Iris pigment epithelial cell (primary cell): ENCODE measurements around the gene ICAM5.
"Not testable (repeated sequence)": the region's sequence is repeated elsewhere in the genome, so short reads cannot be mapped to it uniquely, and the experiment has no call there.

Experiments used
- DNase-seq: peaks from one replicate; pipeline ENCODE4 v3.0.0-alpha.2; 2011; ENCODE audit warnings: low read depth

ICAM5 gene

DNA sequence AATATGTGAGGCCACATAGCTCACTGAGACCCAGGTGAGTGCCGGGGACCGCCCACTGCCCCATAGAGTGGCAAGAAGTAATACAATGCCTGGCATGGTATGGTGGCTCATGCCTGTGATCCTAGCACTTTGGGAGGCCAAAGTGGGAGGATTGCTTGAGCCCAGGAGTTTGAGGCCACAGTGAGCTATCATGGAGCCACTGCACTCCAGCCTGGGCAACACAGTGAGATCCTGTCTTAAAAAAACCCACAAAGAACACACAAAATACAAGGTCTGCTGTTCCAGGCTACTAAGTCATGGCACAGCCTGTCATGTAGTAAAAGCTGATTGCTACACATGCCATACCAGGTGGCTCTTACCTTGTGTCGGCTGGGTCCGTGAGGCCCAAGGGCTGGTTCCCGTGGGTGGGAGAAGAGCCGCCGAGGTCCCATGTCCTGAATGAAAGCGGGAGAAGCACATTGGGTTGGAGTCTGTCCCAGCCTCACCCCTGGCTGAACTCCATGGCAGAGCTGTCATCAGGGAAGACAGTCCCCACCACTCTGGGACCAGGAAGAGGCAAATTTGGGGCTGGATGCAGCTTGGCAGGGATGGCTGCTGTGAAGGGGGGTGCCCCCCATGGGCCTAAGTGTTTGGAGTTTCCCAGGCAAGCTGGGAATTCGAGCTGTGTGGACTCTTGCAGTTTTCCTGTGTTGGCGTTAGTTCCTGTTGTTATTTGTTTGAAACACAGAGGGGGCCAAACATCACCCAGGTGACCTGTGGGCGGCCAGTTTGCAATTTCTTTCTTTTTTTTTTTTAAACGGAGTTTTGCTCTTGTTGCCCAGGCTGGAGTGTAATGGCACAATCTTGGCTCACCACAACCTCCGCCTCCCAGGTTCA is 29.3 kb downstream of the ICAM5 start:
- DNase-seq, result no peak

DNA sequence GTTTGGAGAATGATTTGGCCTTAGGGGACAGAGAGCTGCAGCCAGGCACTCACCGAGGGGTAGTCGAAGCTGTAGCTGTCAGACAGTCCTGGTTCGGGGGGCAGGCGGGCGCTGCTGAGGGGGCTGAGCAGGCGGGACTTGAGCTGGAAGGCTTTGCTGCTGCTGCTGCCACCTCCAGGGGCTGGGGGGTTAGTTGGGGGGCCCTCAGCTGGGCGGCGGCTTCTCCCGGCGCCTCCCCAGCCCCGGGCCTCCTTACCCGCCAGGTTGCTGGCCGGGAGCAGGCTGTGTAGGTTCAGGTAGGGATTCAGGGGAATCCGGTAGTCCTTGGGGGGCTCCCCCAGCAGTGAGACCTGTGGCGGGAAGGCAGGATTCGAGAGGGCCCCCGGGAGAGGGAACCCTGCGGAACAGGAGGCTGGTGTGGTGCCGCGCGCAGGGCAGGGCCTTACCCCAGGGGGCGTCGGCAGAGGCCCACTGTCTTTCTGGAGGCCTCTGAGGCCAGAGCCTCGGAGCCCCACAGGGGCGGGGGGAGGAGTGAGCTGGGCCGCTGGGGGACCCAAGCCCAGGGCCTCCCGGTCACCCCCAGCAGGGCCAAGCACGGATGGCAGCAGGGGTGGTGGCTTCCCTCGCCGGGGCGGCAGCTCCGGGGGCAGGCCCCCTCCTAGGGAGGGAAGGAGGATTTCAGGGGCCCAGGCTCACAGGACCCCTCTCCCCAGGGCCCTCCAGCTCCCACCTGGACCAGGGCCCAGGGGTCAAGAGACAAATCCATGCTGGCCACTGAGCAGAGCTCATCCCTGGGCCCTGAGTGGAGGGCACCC is 31.1 kb downstream of the ICAM5 start:
- DNase-seq, result no peak

- no peak for DNase-seq
These were observed 31.7 kb downstream of the ICAM5 start for GRCh38 chr19:10321417-10321797.

GRCh38 chr19:10321874-10322835 is 32.4 kb downstream of the ICAM5 start:
- DNase-seq, result no peak

- no peak for DNase-seq
These were observed 36.0 kb downstream of the ICAM5 start for GRCh38 chr19:10325732-10326131.

GRCh38 chr19:10327793-10328192 is 38.0 kb downstream of the ICAM5 start:
- no peak for DNase-seq

- no peak for DNase-seq
These were observed 39.0 kb downstream of the ICAM5 start for GRCh38 chr19:10328558-10329429.

DNA sequence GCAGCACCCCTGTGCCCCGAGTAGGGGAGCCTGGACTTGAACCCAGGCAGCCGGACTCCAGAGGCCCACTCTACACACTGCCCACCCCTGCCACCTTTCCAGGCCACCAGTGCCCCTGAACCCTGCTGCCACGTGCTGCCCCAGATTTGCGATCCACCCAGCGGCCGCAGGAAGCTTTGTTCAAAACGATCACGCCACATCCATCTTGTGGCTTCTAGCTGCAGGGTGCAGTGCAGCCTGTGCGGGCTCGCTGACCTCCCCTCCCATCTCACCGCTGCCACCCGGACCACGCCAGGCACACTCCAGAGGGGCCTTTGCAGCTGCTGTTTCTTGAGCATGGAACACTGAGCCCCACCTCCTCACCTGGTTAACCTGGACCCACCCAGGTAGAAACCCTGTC is 39.8 kb downstream of the ICAM5 start:
- DNase-seq, result no peak

GRCh38 chr19:10332158-10332964 is 42.6 kb downstream of the ICAM5 start:
- DNase-seq, result no peak

GRCh38 chr19:10332965-10333757 is 43.4 kb downstream of the ICAM5 start, which contains the start of gene RAVER1:
Gene RAVER1 (minus strand): TSS chr19:10333529. CDS start chr19:10333507, 22 bp downstream.
- peak; percentile 99 for DNase-seq

GRCh38 chr19:10333758-10334587 is 44.2 kb downstream of the ICAM5 start:
- peak; percentile 18 for DNase-seq

DNA sequence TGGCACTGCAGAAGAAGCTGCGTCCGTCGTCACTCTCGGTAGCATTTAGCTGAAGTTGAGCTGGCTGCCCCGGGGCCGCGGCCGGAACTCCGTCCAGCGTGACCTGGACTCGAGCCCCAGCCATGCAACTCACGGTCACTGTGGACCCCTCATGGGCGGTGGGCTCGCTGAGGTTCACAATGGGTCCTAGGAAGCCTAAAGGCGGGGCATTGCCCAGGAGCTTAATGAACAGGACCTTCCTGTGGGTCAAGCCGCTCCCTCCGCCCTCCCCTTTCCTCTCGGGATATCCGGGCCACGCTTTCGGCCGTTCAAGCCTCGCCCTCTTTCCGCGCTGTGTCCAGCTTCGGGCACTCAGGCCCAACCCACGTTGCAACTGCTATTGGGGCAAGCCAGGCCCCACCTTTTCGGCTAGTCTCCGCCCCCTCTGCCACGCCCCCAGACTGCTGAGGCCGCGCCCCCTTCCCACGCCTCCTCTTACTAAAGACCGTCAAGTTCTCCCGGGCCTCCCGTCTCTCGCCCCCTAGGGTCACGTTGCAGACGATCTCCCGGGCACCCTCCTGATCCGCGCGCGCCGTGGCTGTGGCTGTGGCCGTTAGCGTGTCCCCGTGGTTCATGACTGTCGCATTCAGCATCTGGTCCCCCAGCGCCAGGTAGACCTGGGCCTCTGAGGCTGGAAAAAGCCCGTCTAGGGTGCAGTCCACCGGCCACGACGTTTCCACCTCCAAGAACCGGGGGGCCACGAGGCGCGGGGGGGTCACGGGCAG is 45.0 kb downstream of the ICAM5 start:
- peak; percentile 97 for DNase-seq

GRCh38 chr19:10335352-10335985 is 45.7 kb downstream of the ICAM5 start:
- no peak for DNase-seq

DNA sequence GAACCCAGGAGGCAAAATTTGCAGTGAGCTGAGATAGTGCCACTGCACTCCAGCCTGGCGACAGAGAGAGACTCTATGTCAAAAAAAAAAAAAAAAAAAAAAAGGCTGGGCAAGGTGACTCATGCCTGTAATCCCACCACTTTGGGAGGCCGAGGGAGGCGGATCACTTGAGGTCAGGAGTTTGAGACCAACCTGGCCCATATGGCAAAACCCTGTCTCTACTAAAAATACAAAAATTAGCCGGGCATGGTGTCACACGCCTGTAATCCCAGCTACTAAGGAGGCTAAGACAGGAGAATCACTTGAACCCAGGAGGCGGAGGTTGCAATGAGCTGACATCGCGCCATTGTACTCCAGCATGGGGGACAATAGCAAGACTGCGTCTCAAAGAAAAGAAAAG is 47.0 kb downstream of the ICAM5 start:
- not testable (repeated sequence) for DNase-seq

DNA sequence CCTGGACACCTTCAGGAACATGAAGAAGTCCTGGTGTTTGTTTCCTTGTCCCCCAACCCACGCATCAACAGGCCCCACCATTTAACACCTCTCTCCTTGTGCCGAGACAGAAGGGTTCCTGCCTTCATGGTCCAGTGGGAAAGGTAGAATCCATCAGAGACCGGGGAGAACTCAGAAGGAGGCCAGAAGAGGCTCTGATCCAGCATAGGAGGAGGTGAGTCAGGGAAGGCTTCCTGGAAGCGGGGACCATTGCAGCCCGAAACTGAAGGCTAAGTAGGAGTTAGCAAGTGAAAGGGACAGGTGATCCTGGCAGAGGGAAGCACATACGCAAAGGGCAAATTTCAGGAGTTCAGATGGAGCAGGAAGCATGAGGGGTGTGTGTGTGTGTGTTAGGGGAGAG is 49.2 kb downstream of the ICAM5 start:
- no peak for DNase-seq

DNA sequence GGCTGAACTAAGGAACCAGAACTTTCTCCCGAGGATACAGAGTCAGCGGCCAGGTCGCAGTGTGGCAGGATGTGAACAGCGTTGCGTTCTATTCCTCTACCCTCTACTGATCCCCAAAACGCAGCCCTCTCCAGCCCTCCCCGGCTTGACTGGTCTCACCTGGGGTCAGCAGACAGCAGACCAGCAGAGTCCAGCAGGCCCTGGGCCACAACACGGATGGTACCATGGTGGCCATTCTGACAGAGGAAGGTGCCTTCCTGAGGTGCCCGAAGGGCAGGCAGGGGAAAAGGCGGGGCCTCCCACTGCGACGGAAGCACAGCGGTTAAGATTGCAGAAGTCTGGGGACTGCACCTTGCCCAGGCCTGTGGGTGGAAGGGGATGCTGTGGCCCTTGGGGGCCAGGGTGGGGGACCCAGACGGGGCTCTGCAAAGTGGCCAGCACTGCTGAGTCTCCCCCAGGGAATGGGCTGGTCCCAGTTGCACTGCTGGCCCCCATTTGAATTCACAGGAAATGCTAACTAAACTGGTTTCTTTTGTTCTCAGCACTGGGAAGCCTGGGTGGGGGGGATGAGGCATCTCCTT is 49.7 kb downstream of the ICAM5 start, which contains the start of gene ICAM3:
Gene ICAM3 (minus strand): TSS at position 245 of the 581 bp plus-strand sequence. CDS start 10 bp downstream, at position 235.
- DNase-seq, result no peak
